Glutamatergic neuron (in vitro differentiated cells): Measurements from ENCODE around the gene GBX2. TPM values are rescaled to one million over a fixed set of nuclear protein-coding genes. Genes with fewer than 3 reads are reported as not detected.

Experiments used
- DNase-seq: peaks from one replicate; pipeline ENCODE4 v3.0.0; 2022
- H3K27ac Mint-ChIP-seq: one replicate; pipeline ENCODE4 v1.8.0; 2020; ENCODE audit warnings: mild to moderate bottlenecking, mixed read lengths, inconsistent platforms; ENCODE audit not compliant: unreplicated experiment
- H3K27me3 Mint-ChIP-seq: one replicate; pipeline ENCODE4 v1.8.0; 2020; ENCODE audit warnings: mild to moderate bottlenecking, moderate library complexity, mixed read lengths, inconsistent platforms; ENCODE audit not compliant: unreplicated experiment
- H3K36me3 Mint-ChIP-seq: one replicate; pipeline ENCODE4 v1.8.0; 2020; ENCODE audit warnings: mild to moderate bottlenecking, mixed read lengths, inconsistent platforms; ENCODE audit not compliant: unreplicated experiment
- H3K4me1 Mint-ChIP-seq: one replicate; pipeline ENCODE4 v1.8.0; 2020; ENCODE audit warnings: mild to moderate bottlenecking, low read depth, mixed read lengths, inconsistent platforms; ENCODE audit not compliant: unreplicated experiment
- H3K4me3 Mint-ChIP-seq: one replicate; pipeline ENCODE4 v1.8.0; 2020; ENCODE audit warnings: mild to moderate bottlenecking, mixed read lengths, inconsistent platforms; ENCODE audit not compliant: unreplicated experiment
- H3K9me3 Mint-ChIP-seq: one replicate; pipeline ENCODE4 v1.8.0; 2020; ENCODE audit warnings: mild to moderate bottlenecking, moderate library complexity, mixed read lengths, inconsistent platforms; ENCODE audit not compliant: unreplicated experiment
- total RNA-seq: library from RNA; stranded (reverse); fragmentation: NEBNext Ultra II Directional; extraction: Animal tissue kit (Norgen Biotek cat#: 25700); gene quantifications from one replicate; pipeline ENCODE4 v1.2.1, GENCODE V29; 2021; ENCODE audit not compliant: unreplicated experiment
- TF ChIP-seq, protein P1 (sequence below): fragments of 200-600 bp; sonication (generic); IDR thresholded peaks from one replicate; pipeline ENCODE4 v1.5.0; 2021; ENCODE audit not compliant: partially characterized antibody, unreplicated experiment

Gene GBX2
- total RNA-seq, 1 donor from 2014 or later = 1.2 TPM

- Mint-ChIP-seq H3K4me3 (peak overlapping the region; percentile 69), H3K9me3 (peaks cover 2% of the 10 kb centered on the region), H3K27me3 (peaks cover 16% of the 10 kb centered on the region), H3K36me3 (no peaks in the 10 kb centered on the region), H3K4me1 (peaks cover 20% of the 10 kb centered on the region), H3K27ac (no peak overlapping the region)
- peak; percentile 44 for DNase-seq
- TF ChIP-seq, protein P1, sequence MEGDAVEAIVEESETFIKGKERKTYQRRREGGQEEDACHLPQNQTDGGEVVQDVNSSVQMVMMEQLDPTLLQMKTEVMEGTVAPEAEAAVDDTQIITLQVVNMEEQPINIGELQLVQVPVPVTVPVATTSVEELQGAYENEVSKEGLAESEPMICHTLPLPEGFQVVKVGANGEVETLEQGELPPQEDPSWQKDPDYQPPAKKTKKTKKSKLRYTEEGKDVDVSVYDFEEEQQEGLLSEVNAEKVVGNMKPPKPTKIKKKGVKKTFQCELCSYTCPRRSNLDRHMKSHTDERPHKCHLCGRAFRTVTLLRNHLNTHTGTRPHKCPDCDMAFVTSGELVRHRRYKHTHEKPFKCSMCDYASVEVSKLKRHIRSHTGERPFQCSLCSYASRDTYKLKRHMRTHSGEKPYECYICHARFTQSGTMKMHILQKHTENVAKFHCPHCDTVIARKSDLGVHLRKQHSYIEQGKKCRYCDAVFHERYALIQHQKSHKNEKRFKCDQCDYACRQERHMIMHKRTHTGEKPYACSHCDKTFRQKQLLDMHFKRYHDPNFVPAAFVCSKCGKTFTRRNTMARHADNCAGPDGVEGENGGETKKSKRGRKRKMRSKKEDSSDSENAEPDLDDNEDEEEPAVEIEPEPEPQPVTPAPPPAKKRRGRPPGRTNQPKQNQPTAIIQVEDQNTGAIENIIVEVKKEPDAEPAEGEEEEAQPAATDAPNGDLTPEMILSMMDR = no peak
Observed at GRCh38 chr2:236162882-236163470, 5.2 kb downstream of the GBX2 start.

DNA sequence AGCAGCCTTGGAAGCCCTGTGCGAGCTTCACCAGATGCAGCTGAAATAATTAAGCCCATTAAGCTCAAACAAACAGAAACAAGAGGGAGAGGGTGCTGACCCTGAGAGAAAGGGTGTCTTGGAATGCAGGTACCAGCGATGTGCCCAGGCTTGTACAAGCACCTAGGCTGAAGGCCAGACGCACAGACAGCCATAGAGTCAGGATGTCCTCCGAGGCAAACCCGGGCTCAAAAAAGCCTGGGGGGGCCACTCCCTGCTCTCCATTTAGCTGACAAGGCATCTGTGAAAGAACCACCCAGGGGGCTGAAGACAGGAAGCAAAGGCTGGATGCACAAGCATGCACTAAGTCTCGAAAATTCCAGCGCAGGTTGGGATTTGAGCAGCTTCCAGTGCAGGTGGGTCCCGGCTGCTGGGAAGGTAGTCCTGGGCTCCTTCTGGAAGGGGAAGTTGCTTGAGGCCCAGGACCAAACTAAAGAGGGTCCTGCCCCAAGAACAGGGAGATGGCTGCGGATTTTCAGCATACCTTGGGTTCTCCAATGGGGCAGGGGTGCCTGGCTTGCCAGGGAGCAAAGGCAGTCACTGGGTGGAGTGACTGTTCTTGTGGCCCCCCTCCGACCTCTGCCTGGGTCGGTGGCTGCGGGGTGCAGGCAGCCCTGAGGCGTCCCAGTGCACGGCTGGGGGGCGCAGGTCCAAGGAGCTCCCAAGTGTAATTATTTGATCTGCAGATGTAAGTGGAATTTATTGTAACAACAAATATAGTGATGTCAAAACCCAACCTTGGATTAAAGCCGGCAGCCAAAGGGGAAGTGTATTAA is 5.9 kb downstream of the GBX2 start:
- no peak overlapping the region for H3K27ac Mint-ChIP-seq

GRCh38 chr2:236161531-236161930 is 6.7 kb downstream of the GBX2 start:
- peaks cover 2% of the 10 kb centered on the region for H3K9me3 Mint-ChIP-seq
- DNase-seq = no peak

More for the DNA sequence above, 5.9 kb downstream of the GBX2 start:
- Mint-ChIP-seq H3K27me3 (peaks cover 19% of the 10 kb centered on the region), H3K4me1 (peaks cover 20% of the 10 kb centered on the region), H3K4me3 (peak overlapping the region; percentile 69), H3K36me3 (no peaks in the 10 kb centered on the region), H3K9me3 (peaks cover 2% of the 10 kb centered on the region)
- no peak for DNase-seq
- TF ChIP-seq, protein P1 = no peak

DNA sequence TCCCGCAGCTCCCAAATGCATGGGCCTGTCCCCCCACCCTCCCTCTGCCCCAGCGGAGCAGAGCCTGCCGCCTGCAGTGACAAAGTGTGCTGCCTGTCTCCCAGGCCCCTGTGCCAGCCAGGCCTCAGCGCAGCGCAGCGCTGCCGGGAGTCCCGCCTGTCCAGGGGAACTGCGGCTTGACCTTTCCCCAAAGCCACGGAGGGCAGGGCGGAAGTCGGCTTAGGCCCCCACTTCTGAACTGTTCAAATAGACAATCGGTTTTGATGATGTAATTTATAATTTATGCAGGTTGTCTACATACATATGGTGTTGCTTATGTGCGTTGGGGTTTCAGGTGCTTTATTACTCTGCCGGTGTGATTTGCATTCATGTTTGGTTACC is 7.1 kb downstream of the GBX2 start:
- DNase-seq = peak; percentile 45
- peaks cover 11% of the 10 kb centered on the region for H3K27me3 Mint-ChIP-seq

More at GRCh38 chr2:236161531-236161930, 6.7 kb downstream of the GBX2 start:
- Mint-ChIP-seq H3K36me3 (no peaks in the 10 kb centered on the region), H3K27me3 (peaks cover 16% of the 10 kb centered on the region), H3K27ac (no peak overlapping the region), H3K4me3 (peak overlapping the region; percentile 13), H3K4me1 (peaks cover 16% of the 10 kb centered on the region)
- TF ChIP-seq, protein P1 = no peak

More for the DNA sequence above, 7.1 kb downstream of the GBX2 start:
- no peaks in the 10 kb centered on the region for H3K36me3 Mint-ChIP-seq
- TF ChIP-seq, protein P1 = no peak
- peaks cover 2% of the 10 kb centered on the region for H3K9me3 Mint-ChIP-seq
- peaks cover 16% of the 10 kb centered on the region for H3K4me1 Mint-ChIP-seq
- peak overlapping the region; percentile 13 for H3K4me3 Mint-ChIP-seq
- H3K27ac Mint-ChIP-seq = no peak overlapping the region
